Measurements from ENCODE around the gene ERC1. TPM values are rescaled to one million over a fixed set of nuclear protein-coding genes. Genes with fewer than 3 reads are reported as not detected.

Gene ERC1
- total and polyA plus RNA-seq, 9 of the 15 experiments (the other 6 are each of a cell fraction or from before 2014, with no cell fraction given), result 0.74 to 11.8 (median 4.8) TPM

DNA sequence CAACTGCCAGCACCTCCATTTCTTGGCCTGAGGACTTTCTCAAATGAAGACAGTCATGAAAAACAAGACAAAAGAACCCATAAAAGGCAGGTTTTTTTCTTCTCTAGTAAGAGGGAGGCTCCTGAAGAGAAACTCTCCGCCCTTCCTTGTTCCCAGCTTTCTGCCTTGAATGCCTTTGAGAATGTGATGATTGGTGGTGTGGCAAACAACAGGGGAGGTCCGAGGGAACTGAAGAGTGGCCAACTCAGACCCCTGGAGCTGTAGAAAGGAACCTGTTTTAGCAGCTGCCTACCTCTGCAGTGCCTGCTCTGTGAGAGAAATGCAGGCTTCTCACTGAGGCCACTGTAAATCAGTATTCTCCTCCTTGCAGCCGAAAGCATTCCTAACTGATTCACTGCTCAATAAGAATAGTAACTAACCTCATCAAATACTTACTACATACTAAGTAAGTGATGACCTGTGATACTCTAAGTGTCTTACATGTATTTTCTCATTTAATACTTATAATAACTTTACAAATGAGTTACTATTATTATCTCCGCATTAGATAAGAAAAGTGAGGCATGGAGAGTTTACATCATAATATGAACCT is 16.7 kb upstream of the ERC1 start:
- Histone ChIP-seq H3K27me3 (ENCODE audit: control insufficient read depth in 2 of 2, insufficient read depth in 2 of 2, low read length in 2 of 2) (no peaks in the 10 kb centered on the region), H2AFZ (ENCODE audit: low read depth, low read length) (no peak overlapping the region), H3K9me1 (ENCODE audit: control insufficient read depth, insufficient read depth, low read length) (no peaks in the 10 kb centered on the region), H3K9ac (ENCODE audit: insufficient read depth in 1 of 2, low read depth in 2 of 2, low read length in 2 of 2) (no peak overlapping the region), H3K9me3 (replicated peaks; ENCODE audit: control insufficient read depth, insufficient read depth, low read depth, low read length) (no peaks in the 10 kb centered on the region), H3K36me3 (ENCODE audit: control insufficient read depth, insufficient read depth, low read length) (no peaks in the 10 kb centered on the region), H3K4me2 (ENCODE audit: insufficient read depth, low read length) (no peak overlapping the region), H3K4me3 (no peak overlapping the region), H3K27ac (ENCODE audit: extremely low read depth, low read depth, low read length) (no peak overlapping the region), H3K79me2 (ENCODE audit: control insufficient read depth, insufficient read depth, low read length) (no peaks in the 10 kb centered on the region), H3K4me1 (replicated peaks in 1 of 2; ENCODE audit: control insufficient read depth in 2 of 2, insufficient read depth in 2 of 2, low read length in 2 of 2) (peaks cover 0 to 7% of the 10 kb centered on the region in 2 experiments; a peak in 3 of 5 replicates), H4K20me1 (replicated peaks; ENCODE audit: control insufficient read depth, insufficient read depth, low read length) (no peaks in the 10 kb centered on the region)
- TF ChIP-seq ZKSCAN8 (CRISPR knock-in tag; IDR thresholded peaks at IDR 0.05) (no peak), CEBPB (tag; IDR thresholded peaks at IDR 0.05) (no peak), RBM22 (IDR thresholded peaks at IDR 0.05; ENCODE audit: low read depth, low read length, poor library complexity, severe bottlenecking) (no peak), RFX5 (IDR thresholded peaks at IDR 0.05; ENCODE audit: low read depth, low read length) (no peak), E2F3 (CRISPR knock-in tag; IDR thresholded peaks at IDR 0.05) (no peak), TAF15 (IDR thresholded peaks at IDR 0.05; ENCODE audit: low read depth, low read length) (no peak), RBM34 (IDR thresholded peaks at IDR 0.05; ENCODE audit: borderline replicate concordance, insufficient read depth, low read length) (no peak), EGR1 (conservative IDR thresholded peaks at IDR 0.05) (no peak), ZNF586 (CRISPR knock-in tag; conservative IDR thresholded peaks at IDR 0.05) (no peak), SPI1 (IDR thresholded peaks at IDR 0.05; ENCODE audit: borderline replicate concordance, low read depth, low read length) (no peak), WHSC1 (IDR thresholded peaks at IDR 0.05; ENCODE audit: low read length) (no peak), CHD4 (IDR thresholded peaks at IDR 0.05; ENCODE audit: insufficient read depth, insufficient replicate concordance, low read depth, low read length, poor library complexity, severe bottlenecking) (no peak), MIER1 (IDR thresholded peaks at IDR 0.05; ENCODE audit: low read depth) (no peak)
- TF ChIP-seq, protein P1, sequence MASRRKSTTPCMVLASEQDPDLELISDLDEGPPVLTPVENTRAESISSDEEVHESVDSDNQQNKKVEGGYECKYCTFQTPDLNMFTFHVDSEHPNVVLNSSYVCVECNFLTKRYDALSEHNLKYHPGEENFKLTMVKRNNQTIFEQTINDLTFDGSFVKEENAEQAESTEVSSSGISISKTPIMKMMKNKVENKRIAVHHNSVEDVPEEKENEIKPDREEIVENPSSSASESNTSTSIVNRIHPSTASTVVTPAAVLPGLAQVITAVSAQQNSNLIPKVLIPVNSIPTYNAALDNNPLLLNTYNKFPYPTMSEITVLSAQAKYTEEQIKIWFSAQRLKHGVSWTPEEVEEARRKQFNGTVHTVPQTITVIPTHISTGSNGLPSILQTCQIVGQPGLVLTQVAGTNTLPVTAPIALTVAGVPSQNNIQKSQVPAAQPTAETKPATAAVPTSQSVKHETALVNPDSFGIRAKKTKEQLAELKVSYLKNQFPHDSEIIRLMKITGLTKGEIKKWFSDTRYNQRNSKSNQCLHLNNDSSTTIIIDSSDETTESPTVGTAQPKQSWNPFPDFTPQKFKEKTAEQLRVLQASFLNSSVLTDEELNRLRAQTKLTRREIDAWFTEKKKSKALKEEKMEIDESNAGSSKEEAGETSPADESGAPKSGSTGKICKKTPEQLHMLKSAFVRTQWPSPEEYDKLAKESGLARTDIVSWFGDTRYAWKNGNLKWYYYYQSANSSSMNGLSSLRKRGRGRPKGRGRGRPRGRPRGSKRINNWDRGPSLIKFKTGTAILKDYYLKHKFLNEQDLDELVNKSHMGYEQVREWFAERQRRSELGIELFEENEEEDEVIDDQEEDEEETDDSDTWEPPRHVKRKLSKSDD (conservative IDR thresholded peaks at IDR 0.05; ENCODE audit: low read length), result no peak
- intact Hi-C loops (cut with micrococcal nuclease) (no loop called here), in situ Hi-C loops (cut with MboI) (no loop called here)
- no TSS peak for BruUV-seq (replicated peaks)
- ATAC-seq (no peak), FAIRE-seq (no peak), DNase-seq (ENCODE audit: extremely low read depth in 1 of 4, low spot score in 3 of 4) (no peak)
- WGBS (ENCODE audit: insufficient coverage, low coverage, missing lambda C conversion rate), result 76% methylated on average over 4 of the region's 4 CpGs
- POLR2A ChIA-PET, result interaction anchor here (0.6 kb wide), 1 partner anchor 9 kb away, joined by 3 read pairs; no protein-coding TSS in a partner anchor
- CTCF ChIA-PET (ENCODE audit: low intra/inter-chr PET ratio), result no interaction called here

All from K562 (cell line).